IMR-90 (cell line): Measurements from ENCODE around the gene COL28A1. TPM values are rescaled to one million over a fixed set of nuclear protein-coding genes. Genes with fewer than 3 reads are reported as not detected.

Experiments used
- ATAC-seq: fragments of 200-7000 bp; cut with Tn5 transposase; 2 replicates; pipeline ENCODE4 v1.9.1; 2020; ENCODE audit warnings: low read depth, mild to moderate bottlenecking, moderate library complexity
- BruUV-seq: library from RNA; stranded (reverse); fragments of 400-500 nt; replicated peaks from 2 replicates; lab custom pipeline; 2021; lab: Mats Ljungman, UMichigan
- CTCF ChIA-PET: fragments of 300-600 bp; formaldehyde crosslinking; extraction: SDS; loops from one replicate; lab custom pipeline; 2021; ENCODE audit warnings: antibody characterized with exemption; lab: Yijun Ruan, JAX
- POLR2A ChIA-PET: fragments of 300-600 bp; sonication (Branson Sonifier 250); formaldehyde crosslinking; loops from one replicate; lab custom pipeline; 2022; ENCODE audit warnings: antibody characterized with exemption; ENCODE audit not compliant: unreplicated experiment; lab: Charles Lee
- DNase-seq: peaks from one replicate; pipeline ENCODE4 v3.0.0; 2013
- H2AFZ ChIP-seq: replicated peaks from 2 replicates; pipeline ENCODE3; 2013; ENCODE audit warnings: low read length, mild to moderate bottlenecking; ENCODE audit not compliant: poor library complexity
- H2AK5ac ChIP-seq: 2 replicates; pipeline ENCODE4 v1.6.1; 2013; ENCODE audit warnings: low read depth, low read length, inconsistent platforms
- H2AK9ac ChIP-seq: replicated peaks from 2 replicates; pipeline ENCODE3; 2013; ENCODE audit warnings: mild to moderate bottlenecking, low read depth, low read length, moderate library complexity; ENCODE audit not compliant: poor library complexity
- H2BK120ac ChIP-seq: 2 replicates; pipeline ENCODE4 v1.6.1; 2013; ENCODE audit warnings: low read depth, low read length, inconsistent platforms
- H2BK15ac ChIP-seq: 3 replicates; pipeline ENCODE4 v1.6.1; 2013; ENCODE audit warnings: low read depth, low read length, inconsistent platforms
- H2BK20ac ChIP-seq: 2 replicates; pipeline ENCODE4 v1.6.1; 2013; ENCODE audit warnings: low read depth, mild to moderate bottlenecking, inconsistent platforms, low read length, moderate library complexity
- H2BK5ac ChIP-seq: 2 replicates; pipeline ENCODE4 v1.6.1; 2013; ENCODE audit warnings: mild to moderate bottlenecking, low read depth, low read length, inconsistent platforms; ENCODE audit not compliant: poor library complexity, severe bottlenecking
- H3K14ac ChIP-seq: replicated peaks from 2 replicates; pipeline ENCODE4 v1.6.1; 2013; ENCODE audit warnings: low read depth, low read length, inconsistent platforms
- H3K18ac ChIP-seq: 2 replicates; pipeline ENCODE4 v1.6.1; 2013; ENCODE audit warnings: low read depth, low read length, control low read depth
- H3K23ac ChIP-seq: 2 replicates; pipeline ENCODE4 v1.6.1; 2013; ENCODE audit warnings: low read depth, low read length, inconsistent platforms
- H3K27ac ChIP-seq: 2 replicates; pipeline ENCODE4 v1.5.1; 2013; ENCODE audit warnings: mild to moderate bottlenecking, control low read depth, low read length; ENCODE audit not compliant: insufficient read depth
- H3K27me3 ChIP-seq: 2 replicates; pipeline ENCODE4 v1.6.1; 2013; ENCODE audit warnings: low read length; ENCODE audit not compliant: control insufficient read depth, insufficient read depth
- H3K36me3 ChIP-seq: 2 replicates; pipeline ENCODE4 v1.6.1; 2013; ENCODE audit warnings: low read length, mixed read lengths; ENCODE audit not compliant: control insufficient read depth, insufficient read depth
- H3K4ac ChIP-seq: 2 replicates; pipeline ENCODE4 v1.6.1; 2013; ENCODE audit warnings: low read depth, low read length, inconsistent platforms
- H3K4me1 ChIP-seq: 2 replicates; pipeline ENCODE4 v1.6.1; 2013; ENCODE audit warnings: low read length, mixed read lengths; ENCODE audit not compliant: control insufficient read depth, insufficient read depth
- H3K4me2 ChIP-seq: 2 replicates; pipeline ENCODE4 v1.6.1; 2013; ENCODE audit warnings: low read depth, mild to moderate bottlenecking, control low read depth, low read length, moderate library complexity
- H3K4me3 ChIP-seq: 2 replicates; pipeline ENCODE4 v1.5.1; 2013; ENCODE audit warnings: low read depth, mild to moderate bottlenecking, control low read depth, low read length, moderate library complexity; ENCODE audit not compliant: insufficient read depth
- H3K56ac ChIP-seq: 2 replicates; pipeline ENCODE4 v1.6.1; 2013; ENCODE audit warnings: low read length, inconsistent platforms; ENCODE audit not compliant: insufficient read depth; ENCODE audit errors: extremely low read depth
- H3K79me1 ChIP-seq, 2 experiments: 2 replicates each; pipeline ENCODE4 v1.6.1; 2013; ENCODE audit warnings: low read length in 2 of 2, inconsistent platforms in 1 of 2, low read depth in 1 of 2
- H3K9ac ChIP-seq: 2 replicates; pipeline ENCODE4 v1.6.1; 2013; ENCODE audit warnings: low read depth, low read length, control low read depth
- H3K9me1 ChIP-seq: 2 replicates; pipeline ENCODE4 v1.6.1; 2013; ENCODE audit warnings: low read length, inconsistent platforms; ENCODE audit not compliant: insufficient read depth
- H3K9me3 ChIP-seq: 2 replicates; pipeline ENCODE4 v1.6.1; 2013; ENCODE audit warnings: low read length; ENCODE audit not compliant: control insufficient read depth, insufficient read depth
- H4K20me1 ChIP-seq: 2 replicates; pipeline ENCODE4 v1.6.1; 2013; ENCODE audit warnings: low read length, inconsistent platforms; ENCODE audit not compliant: insufficient read depth
- H4K5ac ChIP-seq: 2 replicates; pipeline ENCODE4 v1.6.1; 2013; ENCODE audit warnings: mild to moderate bottlenecking, low read depth, low read length, control low read depth
- H4K8ac ChIP-seq, 2 experiments: 2 replicates each; pipeline ENCODE4 v1.6.1; 2013; ENCODE audit warnings: low read depth in 2 of 2, low read length in 2 of 2, control low read depth in 1 of 2, inconsistent platforms in 1 of 2
- H4K91ac ChIP-seq: 2 replicates; pipeline ENCODE4 v1.6.1; 2013; ENCODE audit warnings: low read depth, low read length, inconsistent platforms; ENCODE audit not compliant: insufficient read depth
- BHLHE40 ChIP-seq: fragments of 150-350 bp; IDR thresholded peaks from 2 replicates; pipeline ENCODE4 v1.6.1; 2016; ENCODE audit warnings: mild to moderate bottlenecking, low read depth, low read length
- CEBPB ChIP-seq: IDR thresholded peaks from 2 replicates; pipeline ENCODE4 v1.6.1; 2012; ENCODE audit warnings: low read depth, low read length, improper control_type of control experiment
- CHD1 ChIP-seq: IDR thresholded peaks from 2 replicates; pipeline ENCODE4 v1.6.1; 2012; ENCODE audit warnings: low read depth, low read length, improper control_type of control experiment
- CTCF ChIP-seq: conservative IDR thresholded peaks from 2 replicates; pipeline ENCODE4 v1.5.1; 2012; ENCODE audit warnings: mild to moderate bottlenecking, low read depth, low read length, improper control_type of control experiment
- FOS ChIP-seq: fragments of 150-350 bp; IDR thresholded peaks from 2 replicates; pipeline ENCODE4 v1.6.1; 2016; ENCODE audit warnings: low read depth, low read length
- MAFK ChIP-seq: IDR thresholded peaks from 2 replicates; pipeline ENCODE4 v1.6.1; 2012; ENCODE audit warnings: low read depth, low read length, improper control_type of control experiment
- MAZ ChIP-seq: IDR thresholded peaks from 2 replicates; pipeline ENCODE4 v1.6.1; 2012; ENCODE audit warnings: low read depth, mild to moderate bottlenecking, low read length, improper control_type of control experiment, moderate library complexity, borderline replicate concordance
- MXI1 ChIP-seq: IDR thresholded peaks from 2 replicates; pipeline ENCODE4 v1.6.1; 2012; ENCODE audit warnings: low read depth, mild to moderate bottlenecking, low read length, moderate library complexity, borderline replicate concordance
- NFE2L2 ChIP-seq: fragments of 150-350 bp; IDR thresholded peaks from 2 replicates; pipeline ENCODE4 v1.6.1; 2016; ENCODE audit warnings: low read depth, mild to moderate bottlenecking, low read length
- POLR2A ChIP-seq: IDR thresholded peaks from 2 replicates; pipeline ENCODE4 v1.6.1; 2012; ENCODE audit warnings: mild to moderate bottlenecking, low read depth, low read length
- RAD21 ChIP-seq: IDR thresholded peaks from 2 replicates; pipeline ENCODE4 v1.6.1; 2012; ENCODE audit warnings: low read length, improper control_type of control experiment
- RCOR1 ChIP-seq: IDR thresholded peaks from 2 replicates; pipeline ENCODE4 v1.6.1; 2012; ENCODE audit warnings: mild to moderate bottlenecking, low read length, improper control_type of control experiment; ENCODE audit not compliant: insufficient replicate concordance
- RFX5 ChIP-seq: IDR thresholded peaks from 2 replicates; pipeline ENCODE4 v1.8.0; 2012; ENCODE audit warnings: low read depth, mild to moderate bottlenecking, low read length, moderate library complexity
- SMC3 ChIP-seq: fragments of 150-350 bp; IDR thresholded peaks from 2 replicates; pipeline ENCODE4 v1.6.1; 2016; ENCODE audit warnings: low read depth, mild to moderate bottlenecking, antibody characterized with exemption, low read length, moderate library complexity
- WGBS, 2 experiments: methylation state at CpG; one replicate each; pipeline versions ENCODE4 v1.1.5 to v1.1.7; 2013; ENCODE audit warnings: missing lambda C conversion rate in 2 of 2; ENCODE audit not compliant: insufficient read length in 1 of 2; ENCODE audit errors: extremely low coverage in 2 of 2; 5-methylcytosine and 5-hydroxymethylcytosine counted together
- dilution Hi-C: fragments of 300-500 bp; cut with HindIII; formaldehyde crosslinking; loops from one replicate; pipeline ENCODE4 v1.14.3; 2018; ENCODE audit warnings: low sequenced_read_pairs; ENCODE audit not compliant: unreplicated experiment
- in situ Hi-C: fragments of 300-500 bp; cut with MboI; formaldehyde crosslinking; loops from 3 replicates; pipeline ENCODE4 v1.14.3; 2019; ENCODE audit warnings: low sequenced_read_pairs, inconsistent platforms, mixed read lengths
- intact Hi-C: fragments of 100-400 bp; cut with micrococcal nuclease; formaldehyde crosslinking; loops from 2 replicates; pipeline ENCODE4 v1.10.0; 2022
- polyA plus RNA-seq, 3 experiments: library from polyadenylated mRNA; depleted of rRNA; stranded (reverse); fragments of >200 nt; gene quantifications; 2 replicates each; pipeline ENCODE4 v1.2.3, GENCODE V29; 2012; ENCODE audit warnings: low replicate concordance in 1 of 3
- total RNA-seq: library from RNA; depleted of rRNA; stranded (reverse); fragments of >200 nt; gene quantifications from 2 replicates; pipeline ENCODE4 v1.2.3, GENCODE V29; 2012
- TF ChIP-seq, protein P1 (sequence below): fragments of 150-350 bp; IDR thresholded peaks from 2 replicates; pipeline ENCODE4 v1.6.1; 2016; ENCODE audit warnings: low read depth, mild to moderate bottlenecking, low read length, moderate library complexity, borderline replicate concordance
- TF ChIP-seq, protein P2 (sequence below): fragments of 150-350 bp; IDR thresholded peaks from 2 replicates; pipeline ENCODE4 v1.6.1; 2017; ENCODE audit warnings: mild to moderate bottlenecking, antibody characterized with exemption, low read length, low read depth

The COL28A1 gene
- total and polyA plus RNA-seq, 2 of the 4 experiments (the other 2 are of a cell fraction), result under 0.01 to 0.05 TPM

DNA sequence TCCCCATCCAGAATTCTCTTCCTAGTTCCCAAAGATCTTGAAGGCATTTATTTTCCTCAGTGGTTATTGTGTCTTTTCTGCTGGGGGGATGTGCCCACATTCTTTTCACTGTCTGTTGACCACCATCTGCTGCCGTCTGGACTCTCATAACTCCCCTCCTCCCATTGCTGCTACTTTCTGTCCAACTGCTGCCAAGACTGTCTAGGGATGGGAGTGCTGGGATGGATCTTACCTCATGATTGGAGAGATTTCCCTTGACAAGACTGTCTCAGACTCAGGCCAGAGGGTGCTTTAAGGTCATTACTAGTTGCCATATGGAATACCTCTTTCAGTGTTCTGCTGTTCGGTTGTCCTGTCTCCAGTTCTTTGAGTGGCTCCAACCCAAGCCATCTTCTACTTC lies 211.8 kb downstream of the COL28A1 start:
- no peak overlapping the region for H2BK5ac ChIP-seq
- intact Hi-C loops, result no loop called here
- H3K9me1 ChIP-seq, result no peaks in the 10 kb centered on the region
- no peak overlapping the region for H2AK5ac ChIP-seq
- H3K27ac ChIP-seq, result no peak overlapping the region
- no peak overlapping the region for H4K8ac ChIP-seq
- H2AFZ ChIP-seq, result no peak overlapping the region
- ATAC-seq (no peak), DNase-seq (no peak)
- POLR2A ChIA-PET, result no interaction called here
- dilution Hi-C loops, result no loop called here
- no peak overlapping the region for H3K4me3 ChIP-seq
- no peaks in the 10 kb centered on the region for H4K20me1 ChIP-seq
- no peaks in the 10 kb centered on the region for H3K27me3 ChIP-seq
- H2BK120ac ChIP-seq, result no peak overlapping the region
- in situ Hi-C loops, result no loop called here
- no peak overlapping the region for H3K23ac ChIP-seq
- CTCF ChIA-PET, result no interaction called here
- H3K56ac ChIP-seq, result no peak overlapping the region
- H2AK9ac ChIP-seq, result no peak overlapping the region
- H3K4ac ChIP-seq, result no peak overlapping the region
- H3K18ac ChIP-seq, result no peak overlapping the region
- no peak overlapping the region for H2BK15ac ChIP-seq
- H4K5ac ChIP-seq, result no peak overlapping the region
- H3K4me2 ChIP-seq, result no peak overlapping the region
- no CpG with 5 or more reads among the region's 2 CpGs for WGBS, 2 experiments
- H2BK20ac ChIP-seq, result no peak overlapping the region
- no peaks in the 10 kb centered on the region for H3K9me3 ChIP-seq
- BruUV-seq, result no TSS peak
- no peak for TF ChIP-seq SMC3
- TF ChIP-seq CTCF, result no peak
- TF ChIP-seq, protein P1, sequence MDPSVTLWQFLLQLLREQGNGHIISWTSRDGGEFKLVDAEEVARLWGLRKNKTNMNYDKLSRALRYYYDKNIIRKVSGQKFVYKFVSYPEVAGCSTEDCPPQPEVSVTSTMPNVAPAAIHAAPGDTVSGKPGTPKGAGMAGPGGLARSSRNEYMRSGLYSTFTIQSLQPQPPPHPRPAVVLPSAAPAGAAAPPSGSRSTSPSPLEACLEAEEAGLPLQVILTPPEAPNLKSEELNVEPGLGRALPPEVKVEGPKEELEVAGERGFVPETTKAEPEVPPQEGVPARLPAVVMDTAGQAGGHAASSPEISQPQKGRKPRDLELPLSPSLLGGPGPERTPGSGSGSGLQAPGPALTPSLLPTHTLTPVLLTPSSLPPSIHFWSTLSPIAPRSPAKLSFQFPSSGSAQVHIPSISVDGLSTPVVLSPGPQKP, result no peak
- TF ChIP-seq, protein P2, sequence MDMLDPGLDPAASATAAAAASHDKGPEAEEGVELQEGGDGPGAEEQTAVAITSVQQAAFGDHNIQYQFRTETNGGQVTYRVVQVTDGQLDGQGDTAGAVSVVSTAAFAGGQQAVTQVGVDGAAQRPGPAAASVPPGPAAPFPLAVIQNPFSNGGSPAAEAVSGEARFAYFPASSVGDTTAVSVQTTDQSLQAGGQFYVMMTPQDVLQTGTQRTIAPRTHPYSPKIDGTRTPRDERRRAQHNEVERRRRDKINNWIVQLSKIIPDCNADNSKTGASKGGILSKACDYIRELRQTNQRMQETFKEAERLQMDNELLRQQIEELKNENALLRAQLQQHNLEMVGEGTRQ, result no peak
- no peak for TF ChIP-seq RFX5
- no peak for TF ChIP-seq FOS
- no peak for TF ChIP-seq MAZ
- no peak for TF ChIP-seq POLR2A
- no peak for TF ChIP-seq CHD1
- TF ChIP-seq MAFK, result no peak
- TF ChIP-seq BHLHE40, result no peak
- TF ChIP-seq RCOR1, result no peak
- TF ChIP-seq CEBPB, result no peak
- TF ChIP-seq RAD21, result no peak
- no peak for TF ChIP-seq NFE2L2
- TF ChIP-seq MXI1, result no peak
- no peak overlapping the region for H3K9ac ChIP-seq
- H4K91ac ChIP-seq, result no peak overlapping the region
- H3K36me3 ChIP-seq, result no peaks in the 10 kb centered on the region
- H3K4me1 ChIP-seq, result no peaks in the 10 kb centered on the region
- H3K14ac ChIP-seq, result no peak overlapping the region
- no peaks in the 10 kb centered on the region for H3K79me1 ChIP-seq
